Stimulated activated CD4-positive, alpha-beta T cell treated with anti-CD3 and anti-CD28 coated beads, Interleukin-2, amount 100 ng/mL, for 48 hours (primary cell): ENCODE measurements around the gene NAE1.

Source experiments
- DNase-seq, 2 donors: peaks; one replicate each; pipeline ENCODE4 v3.0.0-alpha.2; 2020

NAE1 gene

GRCh38 chr16:66849549-66849948 lies 18.8 kb upstream of the NAE1 start:
- DNase-seq = no peak

GRCh38 chr16:66849021-66849420 lies 18.2 kb upstream of the NAE1 start:
- DNase-seq = no peak

- no peak for DNase-seq
These were observed 17.4 kb upstream of the NAE1 start for GRCh38 chr16:66848172-66848571.

- no peak for DNase-seq
These were observed 16.8 kb upstream of the NAE1 start for GRCh38 chr16:66847533-66848067.

- DNase-seq = no peak
These were observed 16.1 kb upstream of the NAE1 start for GRCh38 chr16:66846831-66847230.

- DNase-seq = no peak
These were observed 15.5 kb upstream of the NAE1 start for GRCh38 chr16:66846266-66846665.

- DNase-seq = no peak
These were observed 15.0 kb upstream of the NAE1 start for GRCh38 chr16:66845791-66846221.

GRCh38 chr16:66845080-66845410 lies 14.3 kb upstream of the NAE1 start:
- DNase-seq = no peak

- no peak for DNase-seq
These were observed 13.7 kb upstream of the NAE1 start, which contains the start of gene CA7 for GRCh38 chr16:66844342-66845079. Gene CA7, plus strand, starts transcription at chr16:66844414. Its CDS starts 74 bp downstream, at chr16:66844488.

GRCh38 chr16:66844009-66844341 lies 13.2 kb upstream of the NAE1 start:
- DNase-seq = no peak

GRCh38 chr16:66843191-66843590 lies 12.4 kb upstream of the NAE1 start:
- DNase-seq = no peak

- no peak for DNase-seq
These were observed 12.0 kb upstream of the NAE1 start for GRCh38 chr16:66842765-66843164.

GRCh38 chr16:66841366-66841765 lies 10.6 kb upstream of the NAE1 start:
- no peak for DNase-seq

DNA sequence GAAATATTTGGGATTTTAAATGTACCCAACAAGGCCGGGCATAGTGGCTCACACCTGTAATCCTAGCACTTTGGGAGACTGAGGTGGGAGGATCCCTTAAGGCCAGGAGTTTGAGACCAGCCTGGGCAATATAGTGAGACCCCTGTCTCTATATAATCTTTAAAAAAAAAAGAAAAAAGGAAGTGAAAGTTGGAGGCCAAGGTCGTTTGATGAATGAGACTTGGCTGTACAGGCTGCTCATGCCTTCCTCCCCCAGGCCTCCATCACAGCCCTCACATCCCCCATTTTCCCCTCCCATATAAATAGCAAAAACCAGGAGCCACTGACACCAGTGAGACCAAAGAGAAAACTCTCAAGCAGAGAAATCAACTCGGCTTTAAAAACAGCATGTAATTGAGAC lies 10.1 kb upstream of the NAE1 start:
- DNase-seq = no peak

- no peak for DNase-seq
These were observed 4.0 kb upstream of the NAE1 start for GRCh38 chr16:66834746-66835145.

DNA sequence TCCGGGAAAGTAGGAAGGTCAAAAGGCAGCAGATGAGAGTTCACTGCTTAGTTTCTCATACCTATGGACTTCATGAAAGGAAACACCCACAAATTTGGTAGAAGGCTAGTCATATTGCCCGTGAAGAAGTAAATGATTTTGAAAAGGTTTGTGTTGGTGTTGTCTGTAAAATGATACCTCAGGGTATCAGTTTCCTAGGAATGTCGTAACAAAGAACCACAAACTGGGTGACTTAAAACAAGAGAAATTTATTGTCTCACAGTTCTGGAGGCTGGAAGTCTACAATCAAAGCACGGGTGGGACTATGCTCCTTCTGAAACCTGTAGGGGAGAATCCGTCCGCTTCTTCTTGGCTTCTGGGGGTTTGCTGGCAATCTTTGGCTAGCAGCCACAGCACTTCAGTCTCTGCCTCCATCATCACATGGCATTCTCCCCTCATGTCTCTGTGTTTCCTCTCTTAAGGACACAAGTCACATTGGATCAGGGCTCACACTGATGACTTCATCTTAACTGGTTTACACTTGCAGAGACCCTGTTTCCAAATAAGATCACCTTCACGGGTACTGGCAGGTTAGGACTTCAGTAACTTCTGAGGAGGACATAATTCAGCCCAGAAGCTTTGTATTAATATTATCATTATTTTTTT lies 2.0 kb upstream of the NAE1 start:
- DNase-seq = no peak

- no peak for DNase-seq
These were observed 1.4 kb upstream of the NAE1 start for GRCh38 chr16:66832190-66832589.

DNA sequence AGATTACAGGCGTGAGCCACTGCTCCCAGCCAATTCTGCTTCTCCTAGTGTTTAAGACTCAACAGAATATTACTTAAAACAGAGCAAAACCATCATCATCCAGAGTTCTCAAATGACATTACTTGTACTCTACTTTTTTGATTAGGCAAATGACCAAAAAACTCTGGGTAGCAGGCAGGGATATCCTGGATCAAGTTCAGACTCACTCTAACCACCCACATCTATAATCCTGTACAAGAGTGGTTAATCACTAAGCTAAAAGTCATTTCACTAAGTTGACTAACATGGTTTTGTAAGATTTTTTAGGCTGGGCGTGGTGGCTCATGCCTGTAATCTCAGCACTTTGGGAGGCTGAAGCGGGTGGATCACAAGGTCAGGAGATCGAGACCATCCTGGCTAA lies 6.8 kb downstream of the NAE1 start:
- no peak for DNase-seq

DNA sequence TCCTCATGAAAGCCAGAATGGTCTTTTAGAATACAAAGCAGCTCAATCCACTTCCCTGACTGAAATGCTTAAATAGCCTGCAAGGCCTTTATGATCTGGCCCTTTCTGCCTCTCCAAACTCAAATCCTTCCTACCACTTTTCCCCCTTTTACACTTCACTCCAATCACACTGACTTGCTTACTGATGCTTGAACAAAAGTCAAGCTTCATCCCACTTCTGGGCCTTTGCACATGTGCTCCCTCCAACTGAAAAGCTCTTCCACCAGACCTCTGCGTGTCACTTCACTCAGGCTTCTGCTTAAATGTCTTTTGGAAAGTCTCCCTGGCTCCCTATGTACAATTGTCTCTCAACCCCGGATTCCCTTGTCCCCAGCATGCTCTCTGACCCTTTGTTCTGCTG lies 16.0 kb downstream of the NAE1 start:
- DNase-seq = no peak

DNA sequence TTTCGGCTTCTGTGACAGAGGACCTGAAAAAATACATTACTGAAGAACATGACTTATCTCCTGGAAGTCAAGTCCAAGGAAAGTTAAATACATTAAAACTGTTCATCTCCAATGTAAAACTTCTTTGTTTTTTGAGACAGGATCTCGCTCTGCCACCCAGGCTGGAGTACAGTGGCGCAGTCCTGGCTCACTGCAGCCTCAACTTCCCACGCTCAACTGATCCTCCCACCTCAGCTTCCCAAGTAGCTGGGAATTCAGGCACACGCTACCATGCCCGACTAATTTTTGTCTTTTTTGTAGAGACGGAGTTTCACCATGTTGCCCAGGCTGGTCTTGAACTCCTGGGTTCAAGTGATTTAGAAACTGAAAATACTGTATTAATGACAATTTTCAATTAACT lies 19.7 kb downstream of the NAE1 start:
- DNase-seq = no peak

GRCh38 chr16:66810391-66810790 lies 20.4 kb downstream of the NAE1 start:
- DNase-seq = no peak

GRCh38 chr16:66809765-66810164 lies 21.0 kb downstream of the NAE1 start:
- no peak for DNase-seq

- no peak for DNase-seq
These were observed 28.6 kb downstream of the NAE1 start for GRCh38 chr16:66802159-66802558.

DNA sequence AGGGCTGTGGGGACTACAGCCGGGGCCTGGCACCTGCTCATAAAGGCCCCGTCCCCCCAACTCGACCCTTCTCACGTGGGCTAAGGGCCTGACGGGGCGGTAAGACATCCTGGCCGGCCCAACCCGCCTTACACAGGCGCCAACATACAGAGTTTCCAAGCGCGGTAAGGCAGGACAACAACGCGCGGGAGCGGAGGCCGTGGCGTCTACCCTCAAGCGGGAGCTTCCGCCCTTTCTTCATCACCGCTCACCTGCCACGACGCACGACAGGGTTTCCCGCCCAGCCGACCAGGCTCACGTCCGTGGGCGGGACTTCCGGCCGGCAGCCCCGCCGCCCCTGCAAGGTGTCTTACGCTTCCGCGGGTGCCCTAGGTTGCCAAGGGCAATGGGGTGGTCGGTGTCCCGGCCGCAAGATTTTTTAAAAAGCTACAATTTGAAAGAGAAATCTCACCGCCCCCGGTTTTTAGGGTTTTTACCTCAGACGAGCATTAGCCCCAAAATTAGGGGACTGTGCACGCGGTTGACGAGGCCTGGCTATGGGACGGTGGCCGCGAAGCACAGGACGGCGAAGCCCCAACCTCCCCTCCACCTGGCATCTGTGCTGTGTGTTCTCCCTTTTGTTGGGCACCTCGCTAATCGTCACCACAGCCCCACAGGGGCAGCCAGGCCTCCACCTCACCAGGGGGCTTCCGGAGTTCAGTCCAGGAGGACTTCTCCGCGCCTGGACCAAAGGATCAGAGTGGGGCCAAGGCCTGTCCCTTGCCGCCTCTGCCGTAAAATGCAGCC lies 29.3 kb downstream of the NAE1 start, which contains the start of gene TERB1:
TSS of gene TERB1 (minus strand) at position 265 of the 786 bp plus-strand sequence. CDS start 4,786 bp downstream, outside the sequence.
- no peak for DNase-seq
